ENCODE results near the gene ADAMTSL3. TPM values are rescaled to one million over a fixed set of nuclear protein-coding genes. Genes with fewer than 3 reads are reported as not detected.

The ADAMTSL3 gene
- total RNA-seq, 6 experiments from 2014 or later = 7.5 to 28.7 (median 14.0) TPM

DNA sequence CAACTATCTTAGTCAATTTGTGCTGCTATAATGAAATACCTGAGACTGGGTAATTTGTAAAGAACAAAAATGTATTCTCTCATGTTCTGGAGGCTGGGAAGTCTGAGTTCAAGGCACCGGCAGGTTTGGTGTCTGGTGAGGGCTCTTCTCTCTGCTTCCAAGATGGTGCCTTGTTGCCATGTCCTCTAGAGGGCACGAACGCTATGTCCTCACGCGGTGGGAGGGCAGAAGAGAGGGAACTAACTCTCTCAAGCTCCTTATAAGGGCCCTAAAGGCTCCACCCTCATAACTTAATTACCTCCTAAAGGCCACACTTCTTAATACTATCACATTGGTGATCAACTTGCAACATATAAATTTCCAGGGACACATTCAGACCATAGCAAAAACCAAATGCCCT lies 108.4 kb downstream of the ADAMTSL3 start:
- Histone ChIP-seq H3K36me3 (no peaks in the 10 kb centered on the region), H3K4me1 (no peaks in the 10 kb centered on the region), H3K4me3 (no peak overlapping the region), H3K27me3 (no peaks in the 10 kb centered on the region), H3K27ac (no peak overlapping the region), H3K9me3 (no peaks in the 10 kb centered on the region)
- ATAC-seq = no peak
- intact Hi-C loops (cut with DNase I) = no loop called here
- no CpG with 5 or more reads among the region's 5 CpGs for WGBS (ENCODE audit: insufficient coverage, low coverage, low lambda C conversion rate, missing lambda C conversion rate)
- TF ChIP-seq POLR2A (IDR thresholded peaks at IDR 0.05) = no peak
- TF ChIP-seq, protein P1, sequence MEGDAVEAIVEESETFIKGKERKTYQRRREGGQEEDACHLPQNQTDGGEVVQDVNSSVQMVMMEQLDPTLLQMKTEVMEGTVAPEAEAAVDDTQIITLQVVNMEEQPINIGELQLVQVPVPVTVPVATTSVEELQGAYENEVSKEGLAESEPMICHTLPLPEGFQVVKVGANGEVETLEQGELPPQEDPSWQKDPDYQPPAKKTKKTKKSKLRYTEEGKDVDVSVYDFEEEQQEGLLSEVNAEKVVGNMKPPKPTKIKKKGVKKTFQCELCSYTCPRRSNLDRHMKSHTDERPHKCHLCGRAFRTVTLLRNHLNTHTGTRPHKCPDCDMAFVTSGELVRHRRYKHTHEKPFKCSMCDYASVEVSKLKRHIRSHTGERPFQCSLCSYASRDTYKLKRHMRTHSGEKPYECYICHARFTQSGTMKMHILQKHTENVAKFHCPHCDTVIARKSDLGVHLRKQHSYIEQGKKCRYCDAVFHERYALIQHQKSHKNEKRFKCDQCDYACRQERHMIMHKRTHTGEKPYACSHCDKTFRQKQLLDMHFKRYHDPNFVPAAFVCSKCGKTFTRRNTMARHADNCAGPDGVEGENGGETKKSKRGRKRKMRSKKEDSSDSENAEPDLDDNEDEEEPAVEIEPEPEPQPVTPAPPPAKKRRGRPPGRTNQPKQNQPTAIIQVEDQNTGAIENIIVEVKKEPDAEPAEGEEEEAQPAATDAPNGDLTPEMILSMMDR (IDR thresholded peaks at IDR 0.05) = no peak
- no peak for DNase-seq

DNA sequence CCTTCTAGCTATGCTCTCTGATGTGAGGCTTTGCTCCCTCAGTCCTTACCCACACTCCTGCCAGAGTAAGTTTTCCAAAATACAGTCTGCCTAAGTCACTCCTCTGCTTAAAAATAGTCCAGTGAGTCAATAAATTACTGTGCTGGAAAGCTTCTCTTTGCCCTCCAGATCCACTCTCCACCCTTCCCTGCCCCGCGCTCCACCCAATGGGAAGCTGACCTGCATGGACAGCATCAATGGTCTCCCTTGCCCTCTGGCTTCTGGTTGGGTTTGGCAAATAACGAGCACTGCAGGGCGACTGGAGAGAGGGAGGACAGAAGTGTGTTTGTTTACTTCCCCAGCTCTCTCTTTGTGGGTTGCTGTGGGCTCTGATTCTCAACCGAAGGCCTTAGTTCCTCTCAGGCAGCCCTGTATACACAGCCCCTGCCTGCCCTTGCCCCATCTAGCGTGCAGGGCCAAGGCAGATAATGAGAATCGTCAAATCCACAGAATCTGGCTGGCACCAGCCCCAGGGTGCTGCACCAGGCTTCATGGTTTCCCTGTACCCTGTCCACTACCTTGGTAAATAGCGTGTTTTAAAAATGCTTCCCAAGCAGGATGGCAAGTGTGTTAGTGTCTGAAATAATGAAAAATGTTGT lies 110.4 kb downstream of the ADAMTSL3 start:
- H3K36me3 ChIP-seq = no peaks in the 10 kb centered on the region
- H3K9me3 ChIP-seq = no peaks in the 10 kb centered on the region
- DNase-seq (no peak), ATAC-seq (peak in 1 of 4 donors; percentile 57)
- 64% methylated on average over 6 of the region's 8 CpGs for WGBS (ENCODE audit: insufficient coverage, low coverage, low lambda C conversion rate, missing lambda C conversion rate)
- H3K4me1 ChIP-seq = no peaks in the 10 kb centered on the region
- intact Hi-C loops (cut with DNase I) = no loop called here
- TF ChIP-seq POLR2A (IDR thresholded peaks at IDR 0.05) = no peak
- TF ChIP-seq, protein P1 (IDR thresholded peaks at IDR 0.05) = no peak
- H3K4me3 ChIP-seq = no peak overlapping the region
- no peak overlapping the region for H3K27ac ChIP-seq
- no peaks in the 10 kb centered on the region for H3K27me3 ChIP-seq

DNA sequence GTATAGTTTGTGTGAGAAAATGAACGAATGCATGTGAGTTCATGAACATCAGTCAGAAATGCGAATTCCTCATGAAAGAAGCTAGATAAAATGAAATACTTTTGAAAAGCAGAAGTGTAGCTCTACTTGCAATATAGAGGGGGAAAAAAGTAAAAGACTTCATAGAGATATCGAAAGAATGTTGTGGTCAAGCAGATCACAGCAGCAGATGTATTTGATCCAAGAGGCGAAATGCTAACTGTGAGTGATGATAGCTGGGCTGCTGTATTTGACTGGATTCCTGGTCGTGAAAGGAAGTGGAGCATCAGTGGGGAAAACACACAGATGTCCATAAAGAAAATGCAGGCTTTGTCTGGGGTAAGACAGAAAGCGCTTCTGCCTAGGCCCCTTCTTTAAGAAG lies 112.4 kb downstream of the ADAMTSL3 start:
- 68% methylated on average over 6 of the region's 6 CpGs for WGBS (ENCODE audit: insufficient coverage, low coverage, low lambda C conversion rate, missing lambda C conversion rate)
- TF ChIP-seq, protein P1 (IDR thresholded peaks at IDR 0.05) = no peak
- TF ChIP-seq POLR2A (IDR thresholded peaks at IDR 0.05) = no peak
- Histone ChIP-seq H3K27me3 (no peaks in the 10 kb centered on the region), H3K4me1 (no peaks in the 10 kb centered on the region), H3K9me3 (no peaks in the 10 kb centered on the region), H3K4me3 (no peak overlapping the region), H3K36me3 (no peaks in the 10 kb centered on the region), H3K27ac (no peak overlapping the region)
- DNase-seq = no peak
- ATAC-seq = no peak
- intact Hi-C loops (cut with DNase I) = no loop called here

DNA sequence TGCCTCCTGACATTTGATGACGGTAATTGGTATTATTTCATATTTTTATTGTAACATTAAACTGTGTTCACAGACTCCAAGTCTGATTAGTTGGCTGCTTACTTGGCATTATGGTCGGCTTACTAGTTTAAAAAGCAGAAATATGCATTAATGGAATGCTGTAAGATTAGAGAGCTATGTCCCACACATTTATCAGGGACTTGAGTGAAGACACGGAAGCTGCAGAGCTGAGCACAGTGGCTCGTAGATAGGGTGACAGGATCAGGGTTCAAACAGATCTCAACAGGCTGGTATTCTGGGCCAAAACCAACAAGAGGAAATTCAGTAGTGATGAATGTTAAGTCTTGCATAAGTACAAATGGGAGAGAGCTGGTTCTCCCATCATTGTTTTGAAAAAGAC lies 113.8 kb downstream of the ADAMTSL3 start:
- TF ChIP-seq POLR2A (IDR thresholded peaks at IDR 0.05) = no peak
- TF ChIP-seq, protein P1 (IDR thresholded peaks at IDR 0.05) = no peak
- Histone ChIP-seq H3K4me3 (no peak overlapping the region), H3K9me3 (no peaks in the 10 kb centered on the region), H3K36me3 (no peaks in the 10 kb centered on the region), H3K27ac (no peak overlapping the region), H3K27me3 (no peaks in the 10 kb centered on the region), H3K4me1 (no peaks in the 10 kb centered on the region)
- peak in 3 of 4 donors; percentile 30 to 76 (median 72) for ATAC-seq
- intact Hi-C loops (cut with DNase I) = no loop called here
- no peak for DNase-seq
- 45% methylated on average over 4 of the region's 4 CpGs for WGBS (ENCODE audit: insufficient coverage, low coverage, low lambda C conversion rate, missing lambda C conversion rate)
